ENCODE results near the gene GFRA3.

The GFRA3 gene

DNA sequence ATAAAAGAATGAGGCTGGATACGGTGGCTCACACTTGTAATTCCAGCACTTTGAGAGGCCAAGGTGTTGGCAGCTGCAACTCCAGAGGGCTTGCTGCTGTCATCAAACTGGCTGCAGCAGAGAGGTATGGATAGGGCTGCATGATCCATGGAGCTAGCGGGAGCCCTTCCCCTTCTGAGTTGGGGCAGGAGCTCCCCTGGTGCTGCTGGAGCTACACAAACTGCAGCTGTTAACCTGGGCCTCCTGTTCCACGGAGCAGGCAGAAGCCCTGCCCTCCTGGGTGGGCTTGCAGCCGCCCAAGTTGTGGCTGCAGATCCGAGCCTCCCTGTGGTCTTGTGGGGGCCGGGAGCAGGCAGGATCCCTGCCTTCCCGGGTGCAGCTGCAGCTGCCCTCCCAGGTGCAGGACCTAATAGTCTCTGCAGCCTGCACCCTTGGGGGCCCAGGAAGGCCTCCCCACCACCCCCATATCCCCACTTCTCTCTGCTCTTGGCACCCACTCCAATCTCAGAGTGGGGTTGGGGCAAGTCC is 41.4 kb upstream of the GFRA3 start:
- Histone ChIP-seq H3K27ac (ENCODE audit: extremely low read depth, low read depth, low read length) (no peak overlapping the region), H3K4me1 (ENCODE audit: control insufficient read depth, insufficient read depth, low read length) (no peaks in the 10 kb centered on the region), H3K36me3 (ENCODE audit: control insufficient read depth in 2 of 2, insufficient read depth in 1 of 2, low read length in 2 of 2) (peaks cover 55 to 61% of the 10 kb centered on the region in 2 experiments), H3K4me3 (ENCODE audit: low read depth, low read length) (no peak overlapping the region), H3K9me3 (ENCODE audit: control insufficient read depth, insufficient read depth, low read depth, low read length) (no peaks in the 10 kb centered on the region)
- POLR2A ChIA-PET: no interaction called here
- CTCF ChIA-PET: no interaction called here
- 0 out of 2 replicates have a peak, but pooled peaks have one; percentile 21 for TF ChIP-seq GLIS2 (tag by site-specific recombination; IDR thresholded peaks at IDR 0.05)
- TF ChIP-seq ZIC2 (tag by site-specific recombination; IDR thresholded peaks at IDR 0.05): 0 out of 2 replicates have a peak, but pooled peaks have one; percentile 7
- TF ChIP-seq ZNF335 (tag by site-specific recombination; conservative IDR thresholded peaks at IDR 0.05): no peak

DNA sequence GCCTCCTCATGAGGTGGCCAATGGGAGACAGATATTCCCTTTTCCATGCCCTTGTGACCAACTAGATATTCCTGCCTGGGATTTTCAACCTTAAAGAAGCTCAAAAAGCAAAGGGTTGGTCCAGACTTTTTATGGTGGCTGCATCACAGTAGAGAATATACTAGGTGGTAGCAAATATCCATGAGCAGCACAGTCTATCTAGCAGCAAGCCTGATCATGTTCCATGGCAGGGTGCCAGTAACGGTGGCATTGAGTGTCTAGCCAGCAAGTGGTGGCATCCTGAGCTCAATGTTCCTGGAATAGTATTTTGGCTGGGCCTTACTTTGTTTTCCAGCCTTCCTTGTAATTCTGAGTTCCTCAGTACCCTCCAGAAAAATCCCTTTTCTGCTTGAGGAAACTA is 31.4 kb upstream of the GFRA3 start:
- H3K4me3 ChIP-seq (ENCODE audit: low read depth, low read length): no peak overlapping the region
- POLR2A ChIA-PET: interaction anchor here (1.0 to 1.2 kb wide), 3 partner anchors 17 to 127 kb away, joined by 3 read pairs; partner anchors contain the start of genes FAM53C and KIF20A
- CTCF ChIA-PET: interaction anchor here (0.6 to 2.2 kb wide), 4 partner anchors 25 to 187 kb away, joined by 3 to 6 read pairs (median 5); no protein-coding TSS in a partner anchor
- H3K36me3 ChIP-seq (ENCODE audit: control insufficient read depth in 2 of 2, insufficient read depth in 1 of 2, low read length in 2 of 2): peaks cover 16 to 19% of the 10 kb centered on the region in 2 experiments
- H3K4me1 ChIP-seq (ENCODE audit: control insufficient read depth, insufficient read depth, low read length): peaks cover 4% of the 10 kb centered on the region; the same call in 1 of the 2 replicates
- no peaks in the 10 kb centered on the region for H3K9me3 ChIP-seq (ENCODE audit: control insufficient read depth, insufficient read depth, low read depth, low read length)
- H3K27ac ChIP-seq (ENCODE audit: extremely low read depth, low read depth, low read length): peak overlapping the region; percentile 43; the same call in 1 of the 2 replicates
- no peak for TF ChIP-seq RBAK (tag by site-specific recombination; IDR thresholded peaks at IDR 0.05)
- TF ChIP-seq ZNF132 (tag by site-specific recombination; IDR thresholded peaks at IDR 0.05; ENCODE audit: borderline replicate concordance): no peak
- peak; percentile 92 for TF ChIP-seq ZNF660 (tag by site-specific recombination; IDR thresholded peaks at IDR 0.05)
- TF ChIP-seq ZNF561 (tag by site-specific recombination; IDR thresholded peaks at IDR 0.05; ENCODE audit: borderline replicate concordance): 0 out of 2 replicates have a peak, but pooled peaks have one; percentile 35
- TF ChIP-seq ZNF837 (tag by site-specific recombination; IDR thresholded peaks at IDR 0.05): no peak
- TF ChIP-seq ZNF777 (tag by site-specific recombination; IDR thresholded peaks at IDR 0.05; ENCODE audit: borderline replicate concordance): no peak
- TF ChIP-seq ZNF404 (tag by site-specific recombination; IDR thresholded peaks at IDR 0.05): no peak
- TF ChIP-seq ZNF221 (tag by site-specific recombination; IDR thresholded peaks at IDR 0.05; ENCODE audit: borderline replicate concordance): no peak
- no peak for TF ChIP-seq ZNF202 (tag by site-specific recombination; IDR thresholded peaks at IDR 0.05; ENCODE audit: borderline replicate concordance)
- TF ChIP-seq, protein P1, sequence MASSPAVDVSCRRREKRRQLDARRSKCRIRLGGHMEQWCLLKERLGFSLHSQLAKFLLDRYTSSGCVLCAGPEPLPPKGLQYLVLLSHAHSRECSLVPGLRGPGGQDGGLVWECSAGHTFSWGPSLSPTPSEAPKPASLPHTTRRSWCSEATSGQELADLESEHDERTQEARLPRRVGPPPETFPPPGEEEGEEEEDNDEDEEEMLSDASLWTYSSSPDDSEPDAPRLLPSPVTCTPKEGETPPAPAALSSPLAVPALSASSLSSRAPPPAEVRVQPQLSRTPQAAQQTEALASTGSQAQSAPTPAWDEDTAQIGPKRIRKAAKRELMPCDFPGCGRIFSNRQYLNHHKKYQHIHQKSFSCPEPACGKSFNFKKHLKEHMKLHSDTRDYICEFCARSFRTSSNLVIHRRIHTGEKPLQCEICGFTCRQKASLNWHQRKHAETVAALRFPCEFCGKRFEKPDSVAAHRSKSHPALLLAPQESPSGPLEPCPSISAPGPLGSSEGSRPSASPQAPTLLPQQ (tag by site-specific recombination; IDR thresholded peaks at IDR 0.05): peak; percentile 39; the same call in 1 of the 2 replicates
- no peak for TF ChIP-seq SETDB1 (IDR thresholded peaks at IDR 0.05; ENCODE audit: insufficient read length, low read length)
- TF ChIP-seq ZBTB17 (tag by site-specific recombination; IDR thresholded peaks at IDR 0.05): peak; percentile 39; the same call in 1 of the 2 replicates
- no peak for TF ChIP-seq ZNF114 (tag by site-specific recombination; IDR thresholded peaks at IDR 0.05)
- TF ChIP-seq GFI1B (tag by site-specific recombination; IDR thresholded peaks at IDR 0.05): no peak
- no peak for TF ChIP-seq KLF7 (tag by site-specific recombination; IDR thresholded peaks at IDR 0.05; ENCODE audit: borderline replicate concordance)
- TF ChIP-seq, protein P2, sequence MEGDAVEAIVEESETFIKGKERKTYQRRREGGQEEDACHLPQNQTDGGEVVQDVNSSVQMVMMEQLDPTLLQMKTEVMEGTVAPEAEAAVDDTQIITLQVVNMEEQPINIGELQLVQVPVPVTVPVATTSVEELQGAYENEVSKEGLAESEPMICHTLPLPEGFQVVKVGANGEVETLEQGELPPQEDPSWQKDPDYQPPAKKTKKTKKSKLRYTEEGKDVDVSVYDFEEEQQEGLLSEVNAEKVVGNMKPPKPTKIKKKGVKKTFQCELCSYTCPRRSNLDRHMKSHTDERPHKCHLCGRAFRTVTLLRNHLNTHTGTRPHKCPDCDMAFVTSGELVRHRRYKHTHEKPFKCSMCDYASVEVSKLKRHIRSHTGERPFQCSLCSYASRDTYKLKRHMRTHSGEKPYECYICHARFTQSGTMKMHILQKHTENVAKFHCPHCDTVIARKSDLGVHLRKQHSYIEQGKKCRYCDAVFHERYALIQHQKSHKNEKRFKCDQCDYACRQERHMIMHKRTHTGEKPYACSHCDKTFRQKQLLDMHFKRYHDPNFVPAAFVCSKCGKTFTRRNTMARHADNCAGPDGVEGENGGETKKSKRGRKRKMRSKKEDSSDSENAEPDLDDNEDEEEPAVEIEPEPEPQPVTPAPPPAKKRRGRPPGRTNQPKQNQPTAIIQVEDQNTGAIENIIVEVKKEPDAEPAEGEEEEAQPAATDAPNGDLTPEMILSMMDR (tag by site-specific recombination; IDR thresholded peaks at IDR 0.05): peak; percentile 54
- peak; percentile 25; the same call in 1 of the 2 replicates for TF ChIP-seq ZNF184 (tag by site-specific recombination; IDR thresholded peaks at IDR 0.05)
- TF ChIP-seq ZNF19 (tag by site-specific recombination; IDR thresholded peaks at IDR 0.05; ENCODE audit: low read depth): no peak
- TF ChIP-seq ZSCAN30 (tag by site-specific recombination; IDR thresholded peaks at IDR 0.05): peak; percentile 82; the same call in 1 of the 2 replicates
- TF ChIP-seq ZNF416 (tag by site-specific recombination; IDR thresholded peaks at IDR 0.05): no peak
- 0 out of 2 replicates have a peak, but pooled peaks have one; percentile 30 for TF ChIP-seq GLI4 (tag by site-specific recombination; IDR thresholded peaks at IDR 0.05)
- TF ChIP-seq GLIS2 (tag by site-specific recombination; IDR thresholded peaks at IDR 0.05): no peak
- TF ChIP-seq ZNF138 (tag by site-specific recombination; IDR thresholded peaks at IDR 0.05; ENCODE audit: borderline replicate concordance): no peak
- TF ChIP-seq OSR2 (tag by site-specific recombination; IDR thresholded peaks at IDR 0.05): peak; percentile 90
- TF ChIP-seq, protein P3, sequence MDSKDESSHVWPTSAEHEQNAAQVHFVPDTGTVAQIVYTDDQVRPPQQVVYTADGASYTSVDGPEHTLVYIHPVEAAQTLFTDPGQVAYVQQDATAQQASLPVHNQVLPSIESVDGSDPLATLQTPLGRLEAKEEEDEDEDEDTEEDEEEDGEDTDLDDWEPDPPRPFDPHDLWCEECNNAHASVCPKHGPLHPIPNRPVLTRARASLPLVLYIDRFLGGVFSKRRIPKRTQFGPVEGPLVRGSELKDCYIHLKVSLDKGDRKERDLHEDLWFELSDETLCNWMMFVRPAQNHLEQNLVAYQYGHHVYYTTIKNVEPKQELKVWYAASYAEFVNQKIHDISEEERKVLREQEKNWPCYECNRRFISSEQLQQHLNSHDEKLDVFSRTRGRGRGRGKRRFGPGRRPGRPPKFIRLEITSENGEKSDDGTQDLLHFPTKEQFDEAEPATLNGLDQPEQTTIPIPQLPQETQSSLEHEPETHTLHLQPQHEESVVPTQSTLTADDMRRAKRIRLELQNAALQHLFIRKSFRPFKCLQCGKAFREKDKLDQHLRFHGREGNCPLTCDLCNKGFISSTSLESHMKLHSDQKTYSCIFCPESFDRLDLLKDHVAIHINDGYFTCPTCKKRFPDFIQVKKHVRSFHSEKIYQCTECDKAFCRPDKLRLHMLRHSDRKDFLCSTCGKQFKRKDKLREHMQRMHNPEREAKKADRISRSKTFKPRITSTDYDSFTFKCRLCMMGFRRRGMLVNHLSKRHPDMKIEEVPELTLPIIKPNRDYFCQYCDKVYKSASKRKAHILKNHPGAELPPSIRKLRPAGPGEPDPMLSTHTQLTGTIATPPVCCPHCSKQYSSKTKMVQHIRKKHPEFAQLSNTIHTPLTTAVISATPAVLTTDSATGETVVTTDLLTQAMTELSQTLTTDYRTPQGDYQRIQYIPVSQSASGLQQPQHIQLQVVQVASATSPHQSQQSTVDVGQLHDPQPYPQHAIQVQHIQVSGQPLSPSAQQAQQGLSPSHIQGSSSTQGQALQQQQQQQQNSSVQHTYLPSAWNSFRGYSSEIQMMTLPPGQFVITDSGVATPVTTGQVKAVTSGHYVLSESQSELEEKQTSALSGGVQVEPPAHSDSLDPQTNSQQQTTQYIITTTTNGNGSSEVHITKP (tag by site-specific recombination; IDR thresholded peaks at IDR 0.05): peak; percentile 60
- TF ChIP-seq, protein P4, sequence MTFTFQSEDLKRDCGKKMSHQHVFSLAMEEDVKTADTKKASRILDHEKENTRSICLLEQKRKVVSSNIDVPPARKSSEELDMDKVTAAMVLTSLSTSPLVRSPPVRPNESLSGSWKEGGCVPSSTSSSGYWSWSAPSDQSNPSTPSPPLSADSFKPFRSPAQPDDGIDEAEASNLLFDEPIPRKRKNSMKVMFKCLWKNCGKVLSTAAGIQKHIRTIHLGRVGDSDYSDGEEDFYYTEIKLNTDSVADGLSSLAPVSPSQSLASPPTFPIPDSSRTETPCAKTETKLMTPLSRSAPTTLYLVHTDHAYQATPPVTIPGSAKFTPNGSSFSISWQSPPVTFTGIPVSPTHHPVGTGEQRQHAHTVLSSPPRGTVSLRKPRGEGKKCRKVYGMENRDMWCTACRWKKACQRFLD (tag by site-specific recombination; IDR thresholded peaks at IDR 0.05): no peak

Data from HEK293 (cell line).